ENCODE measurements around the gene LDLRAP1. TPM values are rescaled to one million over a fixed set of nuclear protein-coding genes. Genes with fewer than 3 reads are reported as not detected.

LDLRAP1 gene
- total and polyA plus RNA-seq, 2 of the 4 experiments (the other 2 are of a cell fraction): 4.5 to 14.4 TPM

DNA sequence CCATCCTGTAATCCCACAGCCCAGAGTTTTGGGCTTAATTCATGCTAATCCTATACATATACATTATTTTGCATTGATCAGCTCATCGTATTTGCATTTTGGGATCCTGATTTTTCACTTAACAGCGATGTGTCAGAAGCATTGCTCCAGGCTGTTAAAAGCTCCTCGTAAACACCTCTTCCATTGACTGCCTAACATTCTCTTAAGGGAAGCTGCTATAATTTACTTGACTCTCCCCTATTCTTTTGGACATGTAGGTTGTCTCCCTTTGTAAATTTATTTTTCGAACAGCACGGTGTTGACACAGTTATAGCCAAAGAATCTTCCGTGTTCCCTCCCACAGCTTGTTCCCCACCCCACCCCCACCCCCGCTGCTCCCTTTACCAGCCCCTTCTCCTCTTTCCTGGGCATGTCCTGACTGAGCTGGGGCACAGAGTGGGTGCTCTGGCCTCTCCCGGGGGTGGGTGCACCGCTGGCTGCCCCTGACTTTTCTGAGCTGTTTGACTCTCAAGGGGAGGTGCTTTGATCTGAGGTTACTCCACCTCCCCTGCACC, 22.8 kb downstream of the LDLRAP1 start:
- POLR2A ChIA-PET (ENCODE audit: unreplicated experiment): no interaction called here
- no peak overlapping the region for H3K4me2 ChIP-seq (ENCODE audit: low read depth, low read length)
- no peak for DNase-seq

More for the DNA sequence above, 22.8 kb downstream of the LDLRAP1 start:
- Histone ChIP-seq H4K5ac (ENCODE audit: low read depth, low read length) (peak overlapping the region; percentile 37), H2BK20ac (ENCODE audit: low read depth, low read length) (peak overlapping the region; percentile 36; the same call in 1 of the 2 replicates), H3K27ac (ENCODE audit: insufficient read depth, low read length) (peak overlapping the region; percentile 89), H3K9me3 (ENCODE audit: control insufficient read depth, insufficient read depth, low read length) (no peaks in the 10 kb centered on the region), H4K20me1 (ENCODE audit: insufficient read depth, low read length) (no peaks in the 10 kb centered on the region), H3K4ac (ENCODE audit: low read depth, low read length) (peak overlapping the region; percentile 76), H4K8ac (ENCODE audit: low read depth in 2 of 2, low read length in 2 of 2) (peak overlapping the region; percentile 54 to 67; a peak in 2 of 4 replicates), H2AFZ (replicated peaks; ENCODE audit: low read length, poor library complexity) (peak overlapping the region; percentile 72), H3K9me1 (ENCODE audit: insufficient read depth, low read length) (peaks cover 16% of the 10 kb centered on the region), H3K4me3 (ENCODE audit: insufficient read depth, low read depth, low read length) (no peak overlapping the region), H2BK120ac (ENCODE audit: low read depth, low read length) (peak overlapping the region; percentile 91), H3K27me3 (ENCODE audit: control insufficient read depth, insufficient read depth, low read length) (no peaks in the 10 kb centered on the region), H3K9ac (ENCODE audit: low read depth, low read length) (peak overlapping the region; percentile 36), H3K18ac (ENCODE audit: low read depth, low read length) (peak overlapping the region; percentile 68), H2AK5ac (ENCODE audit: low read depth, low read length) (peak overlapping the region; percentile 93), H3K56ac (ENCODE audit: extremely low read depth, insufficient read depth, low read length) (no peak overlapping the region), H2BK5ac (ENCODE audit: low read depth, low read length, poor library complexity, severe bottlenecking) (peak overlapping the region; percentile 91), H3K23ac (ENCODE audit: low read depth, low read length) (peak overlapping the region; percentile 23; the same call in 1 of the 2 replicates), H4K91ac (ENCODE audit: insufficient read depth, low read depth, low read length) (peak overlapping the region; percentile 87), H3K4me1 (ENCODE audit: control insufficient read depth, insufficient read depth, low read length) (peaks cover 41% of the 10 kb centered on the region), H2AK9ac (replicated peaks; ENCODE audit: low read depth, low read length, poor library complexity) (peak overlapping the region; percentile 83), H3K14ac (replicated peaks; ENCODE audit: low read depth, low read length) (peak overlapping the region; percentile 79; the same call in 1 of the 2 replicates), H2BK15ac (ENCODE audit: low read depth, low read length) (peak overlapping the region; percentile 76; the same call in 1 of the 3 replicates), H3K36me3 (ENCODE audit: control insufficient read depth, insufficient read depth, low read length) (peaks cover 10% of the 10 kb centered on the region; the same call in 1 of the 2 replicates), H3K79me1 (ENCODE audit: low read depth in 1 of 2, low read length in 2 of 2) (peaks cover 4 to 9% of the 10 kb centered on the region in 2 experiments; a peak in 2 of 4 replicates)
- intact Hi-C loops (cut with micrococcal nuclease) (no loop called here), in situ Hi-C loops (cut with MboI; ENCODE audit: low sequenced_read_pairs) (no loop called here), dilution Hi-C loops (cut with HindIII; ENCODE audit: low sequenced_read_pairs, unreplicated experiment) (no loop called here)
- TF ChIP-seq MAFK (IDR thresholded peaks at IDR 0.05; ENCODE audit: low read depth, low read length) (no peak), USF2 (IDR thresholded peaks at IDR 0.05; ENCODE audit: low read depth, low read length) (no peak; the same call in 1 of the 2 replicates), CEBPB (IDR thresholded peaks at IDR 0.05; ENCODE audit: low read depth, low read length) (no peak), BHLHE40 (IDR thresholded peaks at IDR 0.05; ENCODE audit: low read depth, low read length) (no peak)
- no TSS peak for BruUV-seq (replicated peaks)
- CTCF ChIA-PET: no interaction called here
- WGBS, 2 experiments (ENCODE audit: extremely low coverage in 2 of 2, insufficient read length in 1 of 2): no CpG with 5 or more reads among the region's 9 CpGs
- ATAC-seq (ENCODE audit: low read depth): no peak
